Neural cell (in vitro differentiated cells): Measurements from ENCODE around the gene TRMO.

Experiments
- EP300 ChIP-seq: fragments of 450-650 bp; conservative IDR thresholded peaks from 2 replicates; pipeline ENCODE4 v1.6.1; 2014; ENCODE audit warnings: antibody characterized with exemption, mild to moderate bottlenecking, moderate library complexity; ENCODE audit not compliant: poor library complexity, severe bottlenecking
- EZH2 ChIP-seq: fragments of 200-600, 300-800 bp; shearing (Covaris generic), sonication (generic); IDR thresholded peaks from 2 replicates; pipeline ENCODE4 v1.6.1; 2014; ENCODE audit warnings: antibody characterized with exemption, low read length, borderline replicate concordance, mild to moderate bottlenecking; ENCODE audit not compliant: insufficient read depth, poor library complexity, severe bottlenecking
- POLR2AphosphoS5 ChIP-seq: IDR thresholded peaks from 2 replicates; pipeline ENCODE4 v1.6.1; 2012
- RAD21 ChIP-seq: fragments of 450-650 bp; conservative IDR thresholded peaks from 2 replicates; pipeline ENCODE4 v1.6.1; 2014; ENCODE audit warnings: antibody characterized with exemption, mild to moderate bottlenecking, moderate library complexity
- TF ChIP-seq, protein P1 (sequence below): fragments of 450-650 bp; IDR thresholded peaks from 2 replicates; pipeline ENCODE4 v1.5.1; 2014; ENCODE audit warnings: antibody characterized with exemption, mild to moderate bottlenecking, moderate library complexity; ENCODE audit not compliant: poor library complexity, severe bottlenecking

DNA sequence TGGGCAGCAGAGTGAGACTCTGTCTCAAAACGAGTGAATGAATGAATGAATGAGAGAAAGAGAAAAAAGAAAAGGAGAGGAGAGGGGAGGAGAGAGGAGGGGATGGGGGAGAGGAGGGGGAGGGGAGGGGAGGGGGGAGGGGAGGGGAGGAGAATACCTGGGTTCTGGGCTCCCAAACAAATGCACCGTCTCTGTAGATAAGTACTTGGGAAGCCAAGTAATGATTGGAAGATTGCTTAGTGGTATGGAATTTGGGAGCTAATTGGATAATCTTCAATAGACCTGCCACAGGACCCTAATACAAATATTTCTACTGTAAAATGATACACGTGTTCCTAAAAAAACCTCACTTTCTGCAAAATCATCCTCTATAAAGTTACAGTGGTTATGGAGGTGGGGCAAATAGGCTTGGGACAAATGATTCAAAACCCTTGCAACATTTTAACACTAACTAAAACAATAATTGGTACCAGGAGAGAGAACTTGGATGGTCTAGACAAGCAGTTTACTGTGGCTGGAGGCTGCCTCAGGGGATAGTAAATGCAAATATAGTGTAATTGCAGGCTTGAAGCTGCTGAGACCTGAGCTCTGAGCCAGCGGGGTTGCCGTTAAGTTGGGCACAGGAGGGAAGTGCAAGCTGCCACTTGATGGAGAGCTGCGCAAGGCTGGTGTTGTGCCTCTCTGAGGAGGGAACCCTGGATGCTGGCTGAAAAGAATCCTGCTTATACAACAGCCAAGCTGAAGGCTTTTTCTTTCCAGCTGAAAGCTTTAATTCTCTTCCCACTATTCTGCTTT, 12.2 kb upstream of the TRMO start:
- TF ChIP-seq EZH2 (no peak), EP300 (no peak), POLR2AphosphoS5 (peak; percentile 20), RAD21 (no peak)
- TF ChIP-seq, protein P1, sequence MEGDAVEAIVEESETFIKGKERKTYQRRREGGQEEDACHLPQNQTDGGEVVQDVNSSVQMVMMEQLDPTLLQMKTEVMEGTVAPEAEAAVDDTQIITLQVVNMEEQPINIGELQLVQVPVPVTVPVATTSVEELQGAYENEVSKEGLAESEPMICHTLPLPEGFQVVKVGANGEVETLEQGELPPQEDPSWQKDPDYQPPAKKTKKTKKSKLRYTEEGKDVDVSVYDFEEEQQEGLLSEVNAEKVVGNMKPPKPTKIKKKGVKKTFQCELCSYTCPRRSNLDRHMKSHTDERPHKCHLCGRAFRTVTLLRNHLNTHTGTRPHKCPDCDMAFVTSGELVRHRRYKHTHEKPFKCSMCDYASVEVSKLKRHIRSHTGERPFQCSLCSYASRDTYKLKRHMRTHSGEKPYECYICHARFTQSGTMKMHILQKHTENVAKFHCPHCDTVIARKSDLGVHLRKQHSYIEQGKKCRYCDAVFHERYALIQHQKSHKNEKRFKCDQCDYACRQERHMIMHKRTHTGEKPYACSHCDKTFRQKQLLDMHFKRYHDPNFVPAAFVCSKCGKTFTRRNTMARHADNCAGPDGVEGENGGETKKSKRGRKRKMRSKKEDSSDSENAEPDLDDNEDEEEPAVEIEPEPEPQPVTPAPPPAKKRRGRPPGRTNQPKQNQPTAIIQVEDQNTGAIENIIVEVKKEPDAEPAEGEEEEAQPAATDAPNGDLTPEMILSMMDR: no peak
